IMR-90 (cell line): Measurements from ENCODE around the gene BRMS1. TPM values are rescaled to one million over a fixed set of nuclear protein-coding genes. Genes with fewer than 3 reads are reported as not detected.

ENCODE experiments used
- ATAC-seq: fragments of 200-7000 bp; cut with Tn5 transposase; 2 replicates; pipeline ENCODE4 v1.9.1; 2020; ENCODE audit warnings: low read depth, mild to moderate bottlenecking, moderate library complexity
- BruUV-seq: library from RNA; stranded (reverse); fragments of 400-500 nt; replicated peaks from 2 replicates; lab custom pipeline; 2021; lab: Mats Ljungman, UMichigan
- CTCF ChIA-PET: fragments of 300-600 bp; formaldehyde crosslinking; extraction: SDS; loops from one replicate; lab custom pipeline; 2021; ENCODE audit warnings: antibody characterized with exemption; lab: Yijun Ruan, JAX
- POLR2A ChIA-PET: fragments of 300-600 bp; sonication (Branson Sonifier 250); formaldehyde crosslinking; loops from one replicate; lab custom pipeline; 2022; ENCODE audit warnings: antibody characterized with exemption; ENCODE audit not compliant: unreplicated experiment; lab: Charles Lee
- DNase-seq: peaks from one replicate; pipeline ENCODE4 v3.0.0; 2013
- H2AFZ ChIP-seq: replicated peaks from 2 replicates; pipeline ENCODE3; 2013; ENCODE audit warnings: low read length, mild to moderate bottlenecking; ENCODE audit not compliant: poor library complexity
- H2AK5ac ChIP-seq: 2 replicates; pipeline ENCODE4 v1.6.1; 2013; ENCODE audit warnings: low read depth, low read length, inconsistent platforms
- H2AK9ac ChIP-seq: replicated peaks from 2 replicates; pipeline ENCODE3; 2013; ENCODE audit warnings: mild to moderate bottlenecking, low read depth, low read length, moderate library complexity; ENCODE audit not compliant: poor library complexity
- H2BK120ac ChIP-seq: 2 replicates; pipeline ENCODE4 v1.6.1; 2013; ENCODE audit warnings: low read depth, low read length, inconsistent platforms
- H2BK15ac ChIP-seq: 3 replicates; pipeline ENCODE4 v1.6.1; 2013; ENCODE audit warnings: low read depth, low read length, inconsistent platforms
- H2BK20ac ChIP-seq: 2 replicates; pipeline ENCODE4 v1.6.1; 2013; ENCODE audit warnings: low read depth, mild to moderate bottlenecking, inconsistent platforms, low read length, moderate library complexity
- H2BK5ac ChIP-seq: 2 replicates; pipeline ENCODE4 v1.6.1; 2013; ENCODE audit warnings: mild to moderate bottlenecking, low read depth, low read length, inconsistent platforms; ENCODE audit not compliant: poor library complexity, severe bottlenecking
- H3K14ac ChIP-seq: replicated peaks from 2 replicates; pipeline ENCODE4 v1.6.1; 2013; ENCODE audit warnings: low read depth, low read length, inconsistent platforms
- H3K18ac ChIP-seq: 2 replicates; pipeline ENCODE4 v1.6.1; 2013; ENCODE audit warnings: low read depth, low read length, control low read depth
- H3K23ac ChIP-seq: 2 replicates; pipeline ENCODE4 v1.6.1; 2013; ENCODE audit warnings: low read depth, low read length, inconsistent platforms
- H3K27ac ChIP-seq: 2 replicates; pipeline ENCODE4 v1.5.1; 2013; ENCODE audit warnings: mild to moderate bottlenecking, control low read depth, low read length; ENCODE audit not compliant: insufficient read depth
- H3K27me3 ChIP-seq: 2 replicates; pipeline ENCODE4 v1.6.1; 2013; ENCODE audit warnings: low read length; ENCODE audit not compliant: control insufficient read depth, insufficient read depth
- H3K36me3 ChIP-seq: 2 replicates; pipeline ENCODE4 v1.6.1; 2013; ENCODE audit warnings: low read length, mixed read lengths; ENCODE audit not compliant: control insufficient read depth, insufficient read depth
- H3K4ac ChIP-seq: 2 replicates; pipeline ENCODE4 v1.6.1; 2013; ENCODE audit warnings: low read depth, low read length, inconsistent platforms
- H3K4me1 ChIP-seq: 2 replicates; pipeline ENCODE4 v1.6.1; 2013; ENCODE audit warnings: low read length, mixed read lengths; ENCODE audit not compliant: control insufficient read depth, insufficient read depth
- H3K4me2 ChIP-seq: 2 replicates; pipeline ENCODE4 v1.6.1; 2013; ENCODE audit warnings: low read depth, mild to moderate bottlenecking, control low read depth, low read length, moderate library complexity
- H3K4me3 ChIP-seq: 2 replicates; pipeline ENCODE4 v1.5.1; 2013; ENCODE audit warnings: low read depth, mild to moderate bottlenecking, control low read depth, low read length, moderate library complexity; ENCODE audit not compliant: insufficient read depth
- H3K56ac ChIP-seq: 2 replicates; pipeline ENCODE4 v1.6.1; 2013; ENCODE audit warnings: low read length, inconsistent platforms; ENCODE audit not compliant: insufficient read depth; ENCODE audit errors: extremely low read depth
- H3K79me1 ChIP-seq, 2 experiments: 2 replicates each; pipeline ENCODE4 v1.6.1; 2013; ENCODE audit warnings: low read length in 2 of 2, inconsistent platforms in 1 of 2, low read depth in 1 of 2
- H3K9ac ChIP-seq: 2 replicates; pipeline ENCODE4 v1.6.1; 2013; ENCODE audit warnings: low read depth, low read length, control low read depth
- H3K9me1 ChIP-seq: 2 replicates; pipeline ENCODE4 v1.6.1; 2013; ENCODE audit warnings: low read length, inconsistent platforms; ENCODE audit not compliant: insufficient read depth
- H3K9me3 ChIP-seq: 2 replicates; pipeline ENCODE4 v1.6.1; 2013; ENCODE audit warnings: low read length; ENCODE audit not compliant: control insufficient read depth, insufficient read depth
- H4K20me1 ChIP-seq: 2 replicates; pipeline ENCODE4 v1.6.1; 2013; ENCODE audit warnings: low read length, inconsistent platforms; ENCODE audit not compliant: insufficient read depth
- H4K5ac ChIP-seq: 2 replicates; pipeline ENCODE4 v1.6.1; 2013; ENCODE audit warnings: mild to moderate bottlenecking, low read depth, low read length, control low read depth
- H4K8ac ChIP-seq, 2 experiments: 2 replicates each; pipeline ENCODE4 v1.6.1; 2013; ENCODE audit warnings: low read depth in 2 of 2, low read length in 2 of 2, control low read depth in 1 of 2, inconsistent platforms in 1 of 2
- H4K91ac ChIP-seq: 2 replicates; pipeline ENCODE4 v1.6.1; 2013; ENCODE audit warnings: low read depth, low read length, inconsistent platforms; ENCODE audit not compliant: insufficient read depth
- BHLHE40 ChIP-seq: fragments of 150-350 bp; IDR thresholded peaks from 2 replicates; pipeline ENCODE4 v1.6.1; 2016; ENCODE audit warnings: mild to moderate bottlenecking, low read depth, low read length
- CTCF ChIP-seq: conservative IDR thresholded peaks from 2 replicates; pipeline ENCODE4 v1.5.1; 2012; ENCODE audit warnings: mild to moderate bottlenecking, low read depth, low read length, improper control_type of control experiment
- RFX5 ChIP-seq: IDR thresholded peaks from 2 replicates; pipeline ENCODE4 v1.8.0; 2012; ENCODE audit warnings: low read depth, mild to moderate bottlenecking, low read length, moderate library complexity
- WGBS, 2 experiments: methylation state at CpG; one replicate each; pipeline versions ENCODE4 v1.1.5 to v1.1.7; 2013; ENCODE audit warnings: missing lambda C conversion rate in 2 of 2; ENCODE audit not compliant: insufficient read length in 1 of 2; ENCODE audit errors: extremely low coverage in 2 of 2; 5-methylcytosine and 5-hydroxymethylcytosine counted together
- dilution Hi-C: fragments of 300-500 bp; cut with HindIII; formaldehyde crosslinking; loops from one replicate; pipeline ENCODE4 v1.14.3; 2018; ENCODE audit warnings: low sequenced_read_pairs; ENCODE audit not compliant: unreplicated experiment
- in situ Hi-C: fragments of 300-500 bp; cut with MboI; formaldehyde crosslinking; loops from 3 replicates; pipeline ENCODE4 v1.14.3; 2019; ENCODE audit warnings: low sequenced_read_pairs, inconsistent platforms, mixed read lengths
- intact Hi-C: fragments of 100-400 bp; cut with micrococcal nuclease; formaldehyde crosslinking; loops from 2 replicates; pipeline ENCODE4 v1.10.0; 2022
- polyA plus RNA-seq, 3 experiments: library from polyadenylated mRNA; depleted of rRNA; stranded (reverse); fragments of >200 nt; gene quantifications; 2 replicates each; pipeline ENCODE4 v1.2.3, GENCODE V29; 2012; ENCODE audit warnings: low replicate concordance in 1 of 3
- total RNA-seq: library from RNA; depleted of rRNA; stranded (reverse); fragments of >200 nt; gene quantifications from 2 replicates; pipeline ENCODE4 v1.2.3, GENCODE V29; 2012
- TF ChIP-seq, protein P1 (sequence below): fragments of 150-350 bp; IDR thresholded peaks from 2 replicates; pipeline ENCODE4 v1.6.1; 2017; ENCODE audit warnings: mild to moderate bottlenecking, antibody characterized with exemption, low read length, low read depth

BRMS1 gene
- total and polyA plus RNA-seq, 2 of the 4 experiments (the other 2 are of a cell fraction), result 48.3 to 57.9 TPM

DNA sequence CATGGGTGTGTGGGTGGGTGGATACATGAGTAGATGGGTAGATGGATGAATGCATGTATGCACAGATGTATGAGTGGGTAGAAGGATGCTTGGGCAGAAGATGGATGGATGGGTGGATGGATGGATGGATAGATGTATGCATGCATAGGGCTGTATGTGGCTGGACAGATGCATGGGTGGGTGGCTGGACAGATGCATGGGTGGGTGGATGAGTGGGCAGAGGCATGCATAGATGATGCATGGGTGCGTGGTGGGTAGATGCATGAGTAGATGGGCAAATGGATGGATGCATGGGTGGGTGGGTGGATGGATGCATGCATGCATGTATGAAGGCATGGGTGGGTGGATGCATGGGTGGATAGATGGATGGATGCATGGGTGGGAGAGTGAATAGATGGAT is 21.2 kb downstream of the BRMS1 start:
- intact Hi-C loops, result no loop called here
- no peak overlapping the region for H4K91ac ChIP-seq
- H2AK5ac ChIP-seq, result peak overlapping the region; percentile 98; the same call in 1 of the 2 replicates
- no peaks in the 10 kb centered on the region for H3K9me3 ChIP-seq
- H4K5ac ChIP-seq, result no peak overlapping the region
- peaks cover 0 to 39% of the 10 kb centered on the region in 2 experiments; a peak in 3 of 4 replicates for H3K79me1 ChIP-seq
- H2BK15ac ChIP-seq, result no peak overlapping the region
- H3K27me3 ChIP-seq, result no peaks in the 10 kb centered on the region
- H2BK120ac ChIP-seq, result no peak overlapping the region
- H3K4me2 ChIP-seq, result no peak overlapping the region
- TF ChIP-seq CTCF (no peak), RFX5 (no peak), BHLHE40 (no peak)
- TF ChIP-seq, protein P1, sequence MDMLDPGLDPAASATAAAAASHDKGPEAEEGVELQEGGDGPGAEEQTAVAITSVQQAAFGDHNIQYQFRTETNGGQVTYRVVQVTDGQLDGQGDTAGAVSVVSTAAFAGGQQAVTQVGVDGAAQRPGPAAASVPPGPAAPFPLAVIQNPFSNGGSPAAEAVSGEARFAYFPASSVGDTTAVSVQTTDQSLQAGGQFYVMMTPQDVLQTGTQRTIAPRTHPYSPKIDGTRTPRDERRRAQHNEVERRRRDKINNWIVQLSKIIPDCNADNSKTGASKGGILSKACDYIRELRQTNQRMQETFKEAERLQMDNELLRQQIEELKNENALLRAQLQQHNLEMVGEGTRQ, result no peak
- WGBS, 2 experiments, result 89% methylated on average over 1 of the region's 1 CpG; no CpG with 5 or more reads in 1 of the 2 experiments
- peak overlapping the region; percentile 1 for H2AK9ac ChIP-seq
- H3K27ac ChIP-seq, result no peak overlapping the region
- dilution Hi-C loops, result no loop called here
- no peak overlapping the region for H3K18ac ChIP-seq
- CTCF ChIA-PET, result no interaction called here
- no peak for ATAC-seq
- H3K56ac ChIP-seq, result no peak overlapping the region
- no peak overlapping the region for H3K14ac ChIP-seq
- no peak overlapping the region for H2BK5ac ChIP-seq
- POLR2A ChIA-PET, result no interaction called here
- H4K20me1 ChIP-seq, result no peaks in the 10 kb centered on the region
- DNase-seq, result no peak
- BruUV-seq, result no TSS peak
- H3K36me3 ChIP-seq, result no peaks in the 10 kb centered on the region
- peak overlapping the region; percentile 13; the same call in 1 of the 2 replicates for H3K4ac ChIP-seq
- no peak overlapping the region for H3K4me3 ChIP-seq
- peaks cover 46% of the 10 kb centered on the region for H3K4me1 ChIP-seq
- H2BK20ac ChIP-seq, result no peak overlapping the region
- H3K9me1 ChIP-seq, result peaks cover 35% of the 10 kb centered on the region
- H3K9ac ChIP-seq, result no peak overlapping the region
- no peak overlapping the region; the same call in 1 of the 2 replicates for H3K23ac ChIP-seq
- H2AFZ ChIP-seq, result peak overlapping the region; percentile 63
- in situ Hi-C loops, result no loop called here
- H4K8ac ChIP-seq, result no peak overlapping the region
